PC-9 (cell line): ENCODE data around the gene KRTAP25-1. TPM values are rescaled to one million over a fixed set of nuclear protein-coding genes. Genes with fewer than 3 reads are reported as not detected.

Experiments used
- BruUV-seq: library from RNA; stranded (reverse); fragments of 400-500 nt; replicated peaks from 2 replicates; lab custom pipeline; 2021; lab: Mats Ljungman, UMichigan
- CTCF ChIA-PET: fragments of 300-600 bp; sonication (Branson Sonifier 250); formaldehyde crosslinking; loops from one replicate; lab custom pipeline; 2022; ENCODE audit warnings: antibody characterized with exemption; lab: Charles Lee
- POLR2A ChIA-PET: fragments of 300-600 bp; sonication (Branson Sonifier 250); formaldehyde crosslinking; loops from one replicate; lab custom pipeline; 2022; ENCODE audit warnings: antibody characterized with exemption; ENCODE audit not compliant: unreplicated experiment; lab: Charles Lee
- DNase-seq, 2 experiments: peaks; one replicate each; pipeline versions ENCODE4 v3.0.0 to v3.0.0-alpha.2; 2015 to 2022; ENCODE audit warnings: mixed read lengths in 1 of 2
- H2AFZ ChIP-seq: fragments of 200-600 bp; sonication (generic); 2 replicates; pipeline ENCODE4 v1.8.1; 2017; ENCODE audit warnings: antibody characterized with exemption
- H3F3A ChIP-seq: fragments of 200-600 bp; sonication (generic); 2 replicates; pipeline ENCODE4 v1.8.1; 2017; ENCODE audit warnings: antibody characterized with exemption, mild to moderate bottlenecking, low read depth; ENCODE audit not compliant: insufficient read depth
- H3K27ac ChIP-seq: fragments of 200-600 bp; sonication (generic); 2 replicates; pipeline ENCODE4 v1.6.1; 2016; ENCODE audit warnings: mixed run types
- H3K27me3 ChIP-seq: fragments of 200-600 bp; sonication (generic); 2 replicates; pipeline ENCODE4 v1.6.1; 2016; ENCODE audit warnings: low read depth, mixed run types; ENCODE audit not compliant: insufficient read depth
- H3K36me3 ChIP-seq: fragments of 200-600 bp; sonication (generic); 2 replicates; pipeline ENCODE4 v1.6.1; 2016; ENCODE audit warnings: low read depth, mixed run types
- H3K4me1 ChIP-seq: fragments of 200-600 bp; sonication (generic); replicated peaks from 2 replicates; pipeline ENCODE4 v1.6.1; 2016; ENCODE audit warnings: mixed run types; ENCODE audit not compliant: insufficient read depth
- H3K4me2 ChIP-seq: fragments of 200-600 bp; sonication (generic); 2 replicates; pipeline ENCODE4 v1.6.1; 2017; ENCODE audit warnings: mixed run types
- H3K4me3 ChIP-seq: fragments of 200-600 bp; sonication (generic); 2 replicates; pipeline ENCODE4 v1.6.1; 2016; ENCODE audit warnings: mixed run types
- H3K79me2 ChIP-seq: fragments of 200-600 bp; sonication (generic); 2 replicates; pipeline ENCODE4 v1.6.1; 2017; ENCODE audit warnings: low read depth, mixed run types
- H3K9me2 ChIP-seq: fragments of 200-600 bp; sonication (generic); 2 replicates; pipeline ENCODE4 v1.8.1; 2017; ENCODE audit warnings: mild to moderate bottlenecking; ENCODE audit not compliant: insufficient read depth
- H3K9me3 ChIP-seq: fragments of 200-600 bp; sonication (generic); 2 replicates; pipeline ENCODE4 v1.8.1; 2016; ENCODE audit warnings: low read depth; ENCODE audit not compliant: insufficient read depth
- H4K20me1 ChIP-seq: fragments of 200-600 bp; sonication (generic); 2 replicates; pipeline ENCODE4 v1.8.1; 2017; ENCODE audit not compliant: insufficient read depth
- CTCF ChIP-seq: fragments of 200-600 bp; sonication (generic); conservative IDR thresholded peaks from 2 replicates; pipeline ENCODE4 v1.6.1; 2017; ENCODE audit warnings: mixed run types, antibody characterized with exemption, mild to moderate bottlenecking, moderate library complexity
- EZH2 ChIP-seq: fragments of 200-600 bp; sonication (generic); IDR thresholded peaks from 2 replicates; pipeline ENCODE4 v1.8.0; 2017; ENCODE audit warnings: antibody characterized with exemption, low read depth
- intact Hi-C: fragments of 100-400 bp; cut with micrococcal nuclease; formaldehyde crosslinking; loops from one replicate; pipeline ENCODE4 v1.10.0; 2022; ENCODE audit not compliant: unreplicated experiment
- total RNA-seq: library from RNA; stranded (reverse); gene quantifications from 2 replicates; pipeline ENCODE4 v1.2.3, GENCODE V29; 2021

Gene KRTAP25-1
- total RNA-seq, 1 experiment from 2014 or later, result not detected

- DNase-seq, result no peak
- Histone ChIP-seq H3K4me2 (no peak within 1 kb of the TSS), H3K4me3 (no peak within 1 kb of the TSS), H3K27ac (no peak within 1 kb of the TSS), H4K20me1 (no peaks in the 10 kb centered on the region), H3K9me3 (no peaks in the 10 kb centered on the region), H3K9me2 (no peaks in the 10 kb centered on the region), H3F3A (no peaks in the 10 kb centered on the region), H3K4me1 (no peaks in the 10 kb centered on the region), H3K36me3 (no peaks in the 10 kb centered on the region), H2AFZ (no peak within 1 kb of the TSS), H3K79me2 (no peaks in the 10 kb centered on the region), H3K27me3 (no peaks in the 10 kb centered on the region)
- POLR2A ChIA-PET, result no interaction called here
- TF ChIP-seq CTCF (no peak), EZH2 (no peak)
- intact Hi-C loops, result no loop called here
- BruUV-seq, result no TSS peak
- CTCF ChIA-PET, result no interaction called here
Measured at GRCh38 chr21:30320215-30320614, 30.9 kb upstream of the KRTAP25-1 start, which contains the start of gene KRTAP26-1. Gene KRTAP26-1 (minus strand): TSS chr21:30320315. CDS start chr21:30320035, 280 bp downstream.

- CTCF ChIA-PET, result no interaction called here
- no peak overlapping the region for H3K4me3 ChIP-seq
- no peaks in the 10 kb centered on the region for H3F3A ChIP-seq
- no peak for DNase-seq
- no peaks in the 10 kb centered on the region for H3K4me1 ChIP-seq
- no peak for TF ChIP-seq EZH2
- TF ChIP-seq CTCF, result no peak
- BruUV-seq, result no TSS peak
- POLR2A ChIA-PET, result no interaction called here
- no peak overlapping the region for H2AFZ ChIP-seq
- intact Hi-C loops, result no loop called here
- H3K4me2 ChIP-seq, result no peak overlapping the region
- no peaks in the 10 kb centered on the region for H3K79me2 ChIP-seq
- H3K9me3 ChIP-seq, result no peaks in the 10 kb centered on the region
- no peaks in the 10 kb centered on the region for H4K20me1 ChIP-seq
- H3K27me3 ChIP-seq, result no peaks in the 10 kb centered on the region
- H3K27ac ChIP-seq, result no peak overlapping the region
- no peaks in the 10 kb centered on the region; the same call in 1 of the 2 replicates for H3K9me2 ChIP-seq
- no peaks in the 10 kb centered on the region for H3K36me3 ChIP-seq
Measured at GRCh38 chr21:30315701-30316100, 26.4 kb upstream of the KRTAP25-1 start.

- ChIA-PET POLR2A (no interaction called here), CTCF (no interaction called here)
- H3K9me3 ChIP-seq, result no peaks in the 10 kb centered on the region
- no peaks in the 10 kb centered on the region for H3K36me3 ChIP-seq
- H3K9me2 ChIP-seq, result no peaks in the 10 kb centered on the region; the same call in 1 of the 2 replicates
- no peak overlapping the region for H3K27ac ChIP-seq
- no peak for DNase-seq
- no peak overlapping the region for H2AFZ ChIP-seq
- H3K4me1 ChIP-seq, result no peaks in the 10 kb centered on the region
- no peaks in the 10 kb centered on the region for H3F3A ChIP-seq
- no peaks in the 10 kb centered on the region for H3K79me2 ChIP-seq
- H3K4me2 ChIP-seq, result no peak overlapping the region
- no peak overlapping the region for H3K4me3 ChIP-seq
- intact Hi-C loops, result no loop called here
- TF ChIP-seq CTCF (no peak), EZH2 (no peak)
- no TSS peak for BruUV-seq
- H3K27me3 ChIP-seq, result no peaks in the 10 kb centered on the region
- no peaks in the 10 kb centered on the region for H4K20me1 ChIP-seq
Measured at GRCh38 chr21:30306884-30307283, 17.6 kb upstream of the KRTAP25-1 start.
